ENCODE data around the gene NR2F1-AS1.
"Not testable (repeated sequence)": the region's sequence is repeated elsewhere in the genome, so short reads cannot be mapped to it uniquely, and the experiment has no call there.

Gene NR2F1-AS1

GRCh38 chr5:93567424-93567823 lies 13.6 kb downstream of the NR2F1-AS1 start:
- H3K4me1 Mint-ChIP-seq (ENCODE audit: low read depth), result peaks cover 3% of the 10 kb centered on the region
- H3K4me3 Mint-ChIP-seq, result no peak overlapping the region
- no peaks in the 10 kb centered on the region for H3K9me3 Mint-ChIP-seq
- no peak overlapping the region for H3K27ac Mint-ChIP-seq
- no peaks in the 10 kb centered on the region for H3K36me3 Mint-ChIP-seq (ENCODE audit: low read depth)
- H3K27me3 Mint-ChIP-seq (ENCODE audit: low read depth), result peaks cover 44% of the 10 kb centered on the region

- no peaks in the 10 kb centered on the region for H3K9me3 Mint-ChIP-seq
- H3K27me3 Mint-ChIP-seq (ENCODE audit: low read depth), result peaks cover 32% of the 10 kb centered on the region
- H3K4me1 Mint-ChIP-seq (ENCODE audit: low read depth), result peaks cover 3% of the 10 kb centered on the region
- no peak overlapping the region for H3K27ac Mint-ChIP-seq
- no peak overlapping the region for H3K4me3 Mint-ChIP-seq
- H3K36me3 Mint-ChIP-seq (ENCODE audit: low read depth), result no peaks in the 10 kb centered on the region
Observed at GRCh38 chr5:93566091-93566490, 14.9 kb downstream of the NR2F1-AS1 start.

- H3K27me3 Mint-ChIP-seq (ENCODE audit: low read depth), result peaks cover 9% of the 10 kb centered on the region
- H3K4me3 Mint-ChIP-seq, result no peak overlapping the region
- H3K4me1 Mint-ChIP-seq (ENCODE audit: low read depth), result no peaks in the 10 kb centered on the region
- no peaks in the 10 kb centered on the region for H3K9me3 Mint-ChIP-seq
- no peaks in the 10 kb centered on the region for H3K36me3 Mint-ChIP-seq (ENCODE audit: low read depth)
- H3K27ac Mint-ChIP-seq, result no peak overlapping the region
Observed at GRCh38 chr5:93557021-93557604, 23.9 kb downstream of the NR2F1-AS1 start.

GRCh38 chr5:93549594-93549993 lies 31.4 kb downstream of the NR2F1-AS1 start:
- H3K36me3 Mint-ChIP-seq (ENCODE audit: low read depth); H3K27me3 Mint-ChIP-seq (ENCODE audit: low read depth); H3K27ac Mint-ChIP-seq; H3K9me3 Mint-ChIP-seq; H3K4me3 Mint-ChIP-seq; H3K4me1 Mint-ChIP-seq (ENCODE audit: low read depth): not testable (repeated sequence)

- Mint-ChIP-seq H3K4me3 (no peak overlapping the region), H3K27ac (no peak overlapping the region), H3K9me3 (no peaks in the 10 kb centered on the region), H3K4me1 (ENCODE audit: low read depth) (no peaks in the 10 kb centered on the region), H3K27me3 (ENCODE audit: low read depth) (no peaks in the 10 kb centered on the region), H3K36me3 (ENCODE audit: low read depth) (no peaks in the 10 kb centered on the region)
Observed at GRCh38 chr5:93545872-93546271, 35.1 kb downstream of the NR2F1-AS1 start.

GRCh38 chr5:93532370-93532769 lies 48.6 kb downstream of the NR2F1-AS1 start:
- H3K9me3 Mint-ChIP-seq, result no peaks in the 10 kb centered on the region
- H3K27ac Mint-ChIP-seq, result no peak overlapping the region
- H3K36me3 Mint-ChIP-seq (ENCODE audit: low read depth), result no peaks in the 10 kb centered on the region
- no peaks in the 10 kb centered on the region for H3K27me3 Mint-ChIP-seq (ENCODE audit: low read depth)
- no peaks in the 10 kb centered on the region for H3K4me1 Mint-ChIP-seq (ENCODE audit: low read depth)
- no peak overlapping the region for H3K4me3 Mint-ChIP-seq

- not testable (repeated sequence) for H3K36me3 Mint-ChIP-seq (ENCODE audit: low read depth); H3K4me3 Mint-ChIP-seq; H3K4me1 Mint-ChIP-seq (ENCODE audit: low read depth); H3K27me3 Mint-ChIP-seq (ENCODE audit: low read depth); H3K27ac Mint-ChIP-seq
- peaks cover 24% of the 10 kb centered on the region for H3K9me3 Mint-ChIP-seq
Observed at GRCh38 chr5:93521815-93522214, 59.2 kb downstream of the NR2F1-AS1 start.

GRCh38 chr5:93519740-93520139 lies 61.3 kb downstream of the NR2F1-AS1 start:
- Mint-ChIP-seq H3K27ac (no peak overlapping the region), H3K4me3 (no peak overlapping the region), H3K27me3 (ENCODE audit: low read depth) (no peaks in the 10 kb centered on the region), H3K9me3 (peaks cover 14% of the 10 kb centered on the region), H3K36me3 (ENCODE audit: low read depth) (no peaks in the 10 kb centered on the region), H3K4me1 (ENCODE audit: low read depth) (no peaks in the 10 kb centered on the region)

- no peaks in the 10 kb centered on the region for H3K4me1 Mint-ChIP-seq (ENCODE audit: low read depth)
- no peaks in the 10 kb centered on the region for H3K27me3 Mint-ChIP-seq (ENCODE audit: low read depth)
- no peak overlapping the region for H3K4me3 Mint-ChIP-seq
- no peak overlapping the region for H3K27ac Mint-ChIP-seq
- H3K36me3 Mint-ChIP-seq (ENCODE audit: low read depth), result no peaks in the 10 kb centered on the region
- peaks cover 7% of the 10 kb centered on the region for H3K9me3 Mint-ChIP-seq
Observed at GRCh38 chr5:93517828-93518227, 63.2 kb downstream of the NR2F1-AS1 start.

- Mint-ChIP-seq H3K9me3 (no peaks in the 10 kb centered on the region), H3K4me1 (ENCODE audit: low read depth) (no peaks in the 10 kb centered on the region), H3K27me3 (ENCODE audit: low read depth) (no peaks in the 10 kb centered on the region), H3K36me3 (ENCODE audit: low read depth) (no peaks in the 10 kb centered on the region), H3K4me3 (no peak overlapping the region), H3K27ac (no peak overlapping the region)
Observed at GRCh38 chr5:93513298-93513697, 67.7 kb downstream of the NR2F1-AS1 start.

- no peaks in the 10 kb centered on the region for H3K36me3 Mint-ChIP-seq (ENCODE audit: low read depth)
- H3K27me3 Mint-ChIP-seq (ENCODE audit: low read depth), result no peaks in the 10 kb centered on the region
- H3K27ac Mint-ChIP-seq, result no peak overlapping the region
- H3K4me3 Mint-ChIP-seq, result no peak overlapping the region
- no peaks in the 10 kb centered on the region for H3K9me3 Mint-ChIP-seq
- no peaks in the 10 kb centered on the region for H3K4me1 Mint-ChIP-seq (ENCODE audit: low read depth)
Observed at GRCh38 chr5:93512799-93513198, 68.2 kb downstream of the NR2F1-AS1 start.

- H3K27me3 Mint-ChIP-seq (ENCODE audit: low read depth), result no peaks in the 10 kb centered on the region
- no peaks in the 10 kb centered on the region for H3K9me3 Mint-ChIP-seq
- H3K36me3 Mint-ChIP-seq (ENCODE audit: low read depth), result no peaks in the 10 kb centered on the region
- H3K27ac Mint-ChIP-seq, result no peak overlapping the region
- H3K4me1 Mint-ChIP-seq (ENCODE audit: low read depth), result no peaks in the 10 kb centered on the region
- H3K4me3 Mint-ChIP-seq, result no peak overlapping the region
Observed at GRCh38 chr5:93511445-93511844, 69.6 kb downstream of the NR2F1-AS1 start.

- H3K27me3 Mint-ChIP-seq (ENCODE audit: low read depth), result no peaks in the 10 kb centered on the region
- H3K4me1 Mint-ChIP-seq (ENCODE audit: low read depth), result no peaks in the 10 kb centered on the region
- H3K9me3 Mint-ChIP-seq, result no peaks in the 10 kb centered on the region
- H3K27ac Mint-ChIP-seq, result no peak overlapping the region
- no peak overlapping the region for H3K4me3 Mint-ChIP-seq
- H3K36me3 Mint-ChIP-seq (ENCODE audit: low read depth), result no peaks in the 10 kb centered on the region
Observed at GRCh38 chr5:93510626-93511380, 70.2 kb downstream of the NR2F1-AS1 start.

GRCh38 chr5:93505553-93505952 lies 75.5 kb downstream of the NR2F1-AS1 start:
- not testable (repeated sequence) for H3K9me3 Mint-ChIP-seq; H3K4me3 Mint-ChIP-seq; H3K27me3 Mint-ChIP-seq (ENCODE audit: low read depth); H3K4me1 Mint-ChIP-seq (ENCODE audit: low read depth); H3K27ac Mint-ChIP-seq; H3K36me3 Mint-ChIP-seq (ENCODE audit: low read depth)

- no peaks in the 10 kb centered on the region for H3K9me3 Mint-ChIP-seq
Observed at GRCh38 chr5:93503598-93504067, 77.4 kb downstream of the NR2F1-AS1 start.

More at GRCh38 chr5:93503598-93504067, 77.4 kb downstream of the NR2F1-AS1 start:
- Mint-ChIP-seq H3K27ac (no peak overlapping the region), H3K27me3 (ENCODE audit: low read depth) (no peaks in the 10 kb centered on the region), H3K36me3 (ENCODE audit: low read depth) (no peaks in the 10 kb centered on the region), H3K4me3 (no peak overlapping the region), H3K4me1 (ENCODE audit: low read depth) (no peaks in the 10 kb centered on the region)
